ENCODE data around the gene FRMD4A.
"Not testable (repeated sequence)": the region's sequence is repeated elsewhere in the genome, so short reads cannot be mapped to it uniquely, and the experiment has no call there.

FRMD4A gene

DNA sequence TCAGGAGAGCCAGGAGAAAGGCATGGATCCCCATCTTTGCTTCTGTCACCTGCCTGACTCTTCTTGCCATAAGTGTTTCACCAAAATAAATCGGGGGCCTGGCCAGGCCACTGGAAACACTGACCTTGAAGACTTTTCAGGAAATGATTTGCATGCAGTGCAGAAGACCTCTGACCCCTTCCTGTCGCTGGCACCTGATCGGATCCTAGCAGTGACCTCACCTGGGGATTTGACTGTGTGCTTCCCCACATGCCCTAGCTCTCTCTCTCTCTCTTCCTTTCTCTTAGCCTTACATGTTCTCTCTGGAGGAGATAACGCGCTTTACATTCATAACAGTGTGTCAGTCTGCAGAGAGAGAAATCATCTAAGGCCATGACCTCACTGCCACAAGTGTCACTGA is 500.9 kb downstream of the FRMD4A start:
- no peak for DNase-seq

DNA sequence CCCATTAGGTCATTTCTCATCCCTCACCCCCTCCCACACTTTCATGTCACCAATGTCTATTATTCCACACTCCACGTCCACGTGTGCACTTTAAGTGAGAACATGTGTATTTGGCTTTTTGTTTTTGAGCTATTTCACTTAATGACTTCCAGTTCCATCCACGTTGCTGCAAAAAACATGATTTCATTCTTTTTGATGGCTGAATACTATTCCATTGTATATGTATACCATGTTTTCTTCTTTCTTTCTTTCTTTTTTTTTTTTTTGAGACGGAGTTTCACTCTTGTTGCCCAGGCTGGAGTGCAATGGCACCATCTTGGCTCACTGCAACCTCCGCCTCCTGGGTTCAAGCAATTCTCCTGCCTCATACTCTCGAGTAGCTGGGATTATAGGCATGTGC is 502.4 kb downstream of the FRMD4A start:
- not testable (repeated sequence) for DNase-seq

DNA sequence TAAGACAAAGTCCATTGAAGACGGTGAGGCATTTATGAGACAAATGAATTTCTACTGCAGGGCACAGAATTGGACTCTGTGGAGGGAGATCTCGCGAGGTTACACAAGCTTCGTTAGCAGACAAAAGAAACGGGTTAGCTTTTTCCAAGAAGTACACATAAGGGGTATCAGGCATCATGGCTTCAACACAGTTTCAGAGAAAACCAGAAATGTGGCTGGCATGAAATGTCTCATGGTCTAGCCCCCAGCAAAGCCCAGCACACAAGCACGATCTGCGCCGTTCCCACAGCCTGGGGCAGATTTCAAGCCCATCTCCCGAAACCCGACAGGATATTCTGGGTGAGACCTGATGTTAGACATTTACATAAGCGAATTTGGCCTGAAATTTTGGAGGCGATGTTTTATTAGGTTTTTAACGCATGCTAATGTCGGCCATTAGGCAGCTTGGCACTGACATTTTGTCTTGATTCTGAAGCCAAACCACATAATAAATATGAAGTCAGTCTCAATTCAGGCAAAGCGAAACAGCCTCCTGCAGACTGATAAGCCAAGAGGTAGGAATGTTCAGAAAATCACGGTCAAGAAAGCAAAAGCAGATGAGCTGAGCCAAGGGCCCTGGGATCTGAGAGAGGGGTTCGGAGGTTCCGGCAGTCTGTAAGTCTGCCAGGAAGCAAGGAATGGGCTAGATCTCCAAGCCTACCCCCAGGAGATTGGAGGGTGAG is 503.5 kb downstream of the FRMD4A start:
- no peak for DNase-seq

DNA sequence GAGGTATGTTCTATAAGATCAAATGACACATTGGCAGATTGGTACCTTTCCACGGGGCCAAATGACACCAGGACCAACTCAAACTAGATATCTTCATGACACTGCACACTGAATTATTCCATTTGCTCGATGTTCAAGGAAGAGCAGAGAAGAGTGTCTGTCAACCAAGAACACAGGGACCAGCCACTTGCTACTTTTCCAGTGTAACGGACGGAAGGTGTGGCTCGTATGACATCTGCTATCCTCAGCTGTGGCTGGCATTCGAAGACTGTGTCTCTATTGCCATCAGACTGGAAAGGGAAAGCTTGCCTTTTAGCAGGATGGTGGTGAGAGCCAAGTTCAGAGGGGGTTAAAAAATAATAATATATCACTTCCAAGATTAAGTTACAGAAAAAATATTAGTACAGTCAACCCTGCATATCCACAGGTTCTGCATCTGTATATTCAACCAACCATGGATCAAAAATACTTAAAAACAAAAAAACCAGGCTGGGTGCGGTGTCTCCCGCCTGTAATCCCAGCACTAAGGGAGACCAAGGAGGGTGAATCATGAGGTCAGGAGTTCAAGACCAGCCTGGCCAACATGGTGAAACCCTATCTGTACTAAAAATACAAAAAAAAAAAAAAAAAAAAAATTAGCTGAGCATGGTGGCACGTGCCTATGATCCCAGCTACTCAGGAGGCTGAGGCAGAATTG is 506.9 kb downstream of the FRMD4A start:
- no peak for DNase-seq

GRCh38 chr10:13823096-13823708 is 507.5 kb downstream of the FRMD4A start:
- DNase-seq: no peak

GRCh38 chr10:13822490-13822889 is 508.2 kb downstream of the FRMD4A start:
- DNase-seq: no peak

GRCh38 chr10:13820964-13821337 is 509.8 kb downstream of the FRMD4A start:
- no peak for DNase-seq

DNA sequence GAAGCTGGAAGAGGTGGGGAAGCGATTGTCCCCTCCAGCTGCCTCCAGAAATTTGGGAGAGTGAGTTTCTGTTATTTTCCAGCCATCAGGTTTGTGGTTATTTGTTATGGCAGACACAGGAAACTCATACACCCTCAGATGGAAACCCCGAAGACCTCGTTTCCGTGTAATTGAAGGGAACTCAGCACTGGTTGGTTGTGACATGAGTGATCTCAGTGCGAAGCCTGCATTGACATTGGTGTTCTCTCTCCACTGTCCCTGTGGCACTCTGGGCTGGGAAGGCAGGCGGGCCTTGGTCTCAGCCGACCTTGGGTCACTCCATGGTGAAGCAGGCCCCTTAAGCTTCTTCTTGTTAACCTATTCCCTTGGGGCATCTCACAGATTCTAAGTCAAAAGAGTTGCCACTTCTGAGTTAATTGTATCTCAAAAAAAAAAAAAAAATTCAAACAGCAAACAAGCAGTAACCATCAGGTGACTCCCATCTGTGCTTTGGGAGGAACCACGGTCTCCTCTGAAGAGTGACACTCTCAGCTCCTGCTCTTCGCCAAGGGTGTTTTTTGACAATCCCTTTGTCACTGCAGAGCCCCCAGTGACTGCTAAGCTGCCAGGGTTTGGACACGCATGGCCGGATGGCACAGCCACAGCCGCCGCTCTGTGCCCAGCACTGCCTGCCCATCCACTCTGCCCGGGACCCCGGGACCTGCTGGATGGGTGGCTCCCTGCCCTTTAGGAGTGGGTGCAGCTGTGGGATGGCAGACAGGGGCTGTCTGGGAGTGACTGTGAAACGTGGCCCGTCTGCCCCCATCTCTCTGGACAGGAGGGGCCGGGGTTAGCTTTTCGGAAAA is 510.4 kb downstream of the FRMD4A start:
- no peak for DNase-seq

- no peak for DNase-seq
Observed at GRCh38 chr10:13816195-13816925, 514.4 kb downstream of the FRMD4A start.

DNA sequence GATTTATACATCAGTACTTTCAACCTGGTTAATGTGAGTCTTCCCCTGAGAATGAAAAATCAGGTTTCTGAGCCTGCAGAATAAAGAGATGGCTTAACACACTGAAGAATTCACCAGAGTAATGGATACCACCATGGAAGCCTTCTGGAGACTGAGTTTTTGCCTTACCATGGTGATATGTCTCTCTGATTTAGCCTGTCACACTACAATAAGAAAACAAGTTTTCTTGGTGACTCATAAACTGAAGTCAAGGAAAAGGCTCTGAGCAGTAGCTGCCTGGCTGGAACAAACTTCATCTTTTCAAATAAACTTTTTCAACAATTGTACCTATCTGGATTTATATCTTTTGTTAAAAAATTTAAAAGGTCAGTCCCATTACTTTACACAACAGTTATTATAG is 515.0 kb downstream of the FRMD4A start:
- DNase-seq: no peak

- no peak for DNase-seq
Observed at GRCh38 chr10:13813550-13813949, 517.2 kb downstream of the FRMD4A start.

DNA sequence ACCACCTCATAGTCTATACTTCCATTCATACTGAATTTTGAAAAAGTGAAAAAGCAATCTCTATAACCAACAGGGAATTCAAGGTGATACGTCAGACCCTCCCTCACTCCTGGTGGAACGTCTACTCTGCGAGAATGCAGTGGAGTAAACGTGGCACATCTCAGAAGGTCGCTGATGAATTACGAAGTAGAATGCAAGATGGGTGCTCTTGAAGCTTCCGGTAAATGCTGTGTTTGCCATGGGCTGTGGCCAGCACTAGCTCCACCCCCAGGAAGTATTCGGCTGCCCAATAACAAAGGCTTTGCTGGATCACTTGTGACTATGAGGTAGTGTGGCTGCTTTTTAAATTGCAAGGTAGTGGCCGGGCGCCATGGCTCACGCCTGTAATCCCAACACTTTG is 517.9 kb downstream of the FRMD4A start:
- no peak for DNase-seq

- no peak for DNase-seq
Observed at GRCh38 chr10:13810568-13810967, 520.2 kb downstream of the FRMD4A start.

DNA sequence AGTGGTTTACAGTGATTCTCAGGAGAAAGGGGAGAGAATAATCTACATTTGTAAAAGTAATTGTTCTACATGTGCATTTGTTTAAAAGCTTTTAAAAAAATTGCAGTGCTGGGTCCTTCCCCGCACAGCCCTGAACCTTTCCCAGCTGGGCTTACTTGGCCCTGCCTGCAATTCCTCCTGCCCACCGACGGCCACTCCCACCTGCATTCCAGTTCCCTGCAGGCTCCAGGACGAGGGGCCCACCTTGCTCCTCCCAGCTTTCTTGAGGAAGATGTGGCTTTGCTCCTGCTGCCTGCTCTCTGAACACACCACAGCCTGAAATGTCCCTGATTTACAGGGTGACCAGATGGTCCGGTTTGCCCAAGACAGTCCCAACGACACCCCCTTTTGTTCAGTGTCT is 521.3 kb downstream of the FRMD4A start:
- DNase-seq: no peak

- no peak for DNase-seq
Observed at GRCh38 chr10:13808556-13809391, 522.0 kb downstream of the FRMD4A start.

DNA sequence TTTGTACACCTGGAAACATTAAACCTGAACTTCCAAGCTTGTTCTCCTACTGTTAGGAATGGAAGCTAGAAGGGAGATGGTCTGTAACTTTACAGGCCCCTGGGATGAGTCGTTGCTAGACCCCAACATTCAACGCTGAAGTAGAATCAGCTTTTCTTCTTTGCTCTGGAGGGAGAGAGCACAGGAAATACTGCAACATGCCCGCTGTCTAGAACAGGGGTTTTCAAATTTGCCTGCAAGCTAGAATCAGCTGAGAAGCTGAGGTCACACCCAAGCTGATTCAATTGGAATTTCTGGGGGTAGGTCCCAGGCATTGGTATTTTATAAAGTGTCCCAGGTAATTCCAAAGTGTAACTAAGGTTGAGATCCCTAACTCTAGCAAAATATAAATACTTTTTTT is 524.3 kb downstream of the FRMD4A start:
- DNase-seq: no peak

DNA sequence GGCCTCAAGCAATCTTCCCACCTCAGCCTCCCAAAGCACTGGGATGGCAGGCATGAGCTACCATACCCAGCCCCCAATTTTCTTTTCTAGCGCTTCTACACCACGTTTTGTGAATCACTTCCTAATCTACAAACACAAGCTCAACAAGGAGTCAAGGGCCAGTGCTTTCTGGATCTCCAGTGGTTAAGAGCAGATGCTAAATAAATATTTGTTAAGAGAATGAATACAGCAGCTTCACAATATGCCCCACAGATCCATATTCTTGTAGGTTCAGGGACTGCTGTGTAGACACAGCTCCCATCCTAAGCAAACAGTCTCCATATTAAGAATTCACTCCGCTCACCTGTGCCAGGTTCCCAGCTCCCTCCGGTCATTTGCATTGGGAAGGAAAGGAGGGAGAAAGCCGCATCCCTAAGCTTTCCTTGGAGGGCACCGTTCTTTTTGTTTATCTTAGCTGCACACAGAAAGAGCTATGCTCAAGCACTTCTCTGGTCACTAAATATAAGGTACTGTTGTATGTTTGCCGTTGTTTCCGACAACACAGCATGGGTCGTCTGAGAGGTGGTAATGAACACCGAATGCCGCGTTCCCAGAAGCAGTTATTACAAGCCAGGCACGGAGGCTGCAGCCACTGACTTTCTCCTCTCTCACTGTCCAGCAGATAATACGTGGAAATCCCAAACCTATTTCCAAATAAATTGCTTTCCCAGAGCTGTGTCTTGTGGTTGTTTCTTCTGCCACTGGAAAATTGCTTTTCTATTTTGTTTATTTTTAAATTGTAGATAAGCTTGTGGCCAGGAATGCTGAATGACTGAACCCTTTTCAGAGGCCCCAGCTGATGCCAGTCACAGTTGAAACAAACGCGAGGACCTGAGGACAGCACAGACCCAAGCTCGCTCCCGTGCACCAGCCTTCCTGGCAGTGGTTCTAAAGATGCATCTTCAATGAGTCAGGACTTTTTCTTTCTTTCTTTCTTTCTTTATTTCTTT is 526.9 kb downstream of the FRMD4A start:
- no peak for DNase-seq

- DNase-seq: no peak
Observed at GRCh38 chr10:13801907-13802288, 528.8 kb downstream of the FRMD4A start.

- no peak for DNase-seq
Observed at GRCh38 chr10:13801156-13801906, 529.4 kb downstream of the FRMD4A start.

DNA sequence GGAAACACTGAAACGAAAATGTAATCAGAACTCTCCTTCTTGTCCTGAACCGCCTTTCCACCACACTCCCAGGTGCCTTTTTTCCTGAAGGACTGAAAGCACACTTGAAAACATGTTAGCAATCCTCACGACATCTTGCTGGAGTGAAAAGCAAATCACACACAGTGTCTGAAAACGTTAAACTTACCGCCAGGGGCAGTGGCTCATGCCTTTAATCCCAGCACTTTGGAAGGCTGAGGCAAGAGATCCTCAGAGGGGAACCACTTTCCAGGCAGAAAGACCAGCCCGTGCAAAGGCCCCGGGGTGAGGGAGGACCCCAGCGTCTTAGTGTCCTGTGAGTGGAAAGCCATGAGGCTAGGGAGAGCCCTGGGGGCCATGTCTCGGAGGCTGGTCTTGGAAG is 533.6 kb downstream of the FRMD4A start:
- no peak for DNase-seq

All from NCI-H187 treated with DMSO at 0.1 percent for 48 hours (cell line).